ENCODE data around the gene KLRB1. TPM values are rescaled to one million over a fixed set of nuclear protein-coding genes. Genes with fewer than 3 reads are reported as not detected.

KLRB1 gene
- total RNA-seq: 0.20 TPM in 1 of 2 replicates, not detected in the other

- ATAC-seq (ENCODE audit: low read depth) (no peak), DNase-seq (no peak)
- H3K4me1 Mint-ChIP-seq: peaks cover 2% of the 10 kb centered on the region
- H3K36me3 Mint-ChIP-seq (ENCODE audit: low read depth): no peaks in the 10 kb centered on the region
- no peak within 1 kb of the TSS for H3K4me3 Mint-ChIP-seq
- no peaks in the 10 kb centered on the region for H3K27me3 Mint-ChIP-seq
- no peaks in the 10 kb centered on the region for H3K9me3 Mint-ChIP-seq
- CTCF ChIA-PET: no interaction called here
- intact Hi-C loops (cut with micrococcal nuclease): no loop called here
- no peak within 1 kb of the TSS for H3K27ac Mint-ChIP-seq
- POLR2A ChIA-PET: no interaction called here
- no peak for TF ChIP-seq CTCF (IDR thresholded peaks at IDR 0.05)
Observed at GRCh38 chr12:9607716-9608115, at the start of gene KLRB1. TSS of gene KLRB1 (minus strand) at chr12:9607916. CDS start at chr12:9607839, 77 bp downstream.

GRCh38 chr12:9651265-9651729, 43.6 kb upstream of the KLRB1 start:
- H3K4me1 Mint-ChIP-seq: peaks cover 71% of the 10 kb centered on the region
- peaks cover 65% of the 10 kb centered on the region for H3K36me3 Mint-ChIP-seq (ENCODE audit: low read depth)
- intact Hi-C loops (cut with micrococcal nuclease): no loop called here
- DNase-seq (no peak), ATAC-seq (ENCODE audit: low read depth) (no peak)
- CTCF ChIA-PET: interaction anchor here (0.8 to 1.7 kb wide), 2 partner anchors 18 to 57 kb away, joined by 5 to 7 read pairs; no protein-coding TSS in a partner anchor
- no peak for TF ChIP-seq CTCF (IDR thresholded peaks at IDR 0.05)
- H3K27me3 Mint-ChIP-seq: no peaks in the 10 kb centered on the region
- H3K9me3 Mint-ChIP-seq: peaks cover 8% of the 10 kb centered on the region
- H3K27ac Mint-ChIP-seq: peak overlapping the region; percentile 98
- H3K4me3 Mint-ChIP-seq: peak overlapping the region; percentile 89
- POLR2A ChIA-PET: interaction anchor here (0.6 to 16.9 kb wide), 22 partner anchors 8 to 321 kb away, joined by 3 to 833 read pairs (median 9); partner anchors contain the start of genes CLEC2D and CLECL1

GRCh38 chr12:9650151-9650576, 42.4 kb upstream of the KLRB1 start:
- Mint-ChIP-seq H3K9me3 (peaks cover 11% of the 10 kb centered on the region), H3K4me1 (peaks cover 68% of the 10 kb centered on the region), H3K27me3 (no peaks in the 10 kb centered on the region), H3K4me3 (peak overlapping the region; percentile 89), H3K27ac (peak overlapping the region; percentile 98), H3K36me3 (ENCODE audit: low read depth) (peaks cover 57% of the 10 kb centered on the region)
- intact Hi-C loops (cut with micrococcal nuclease): no loop called here
- DNase-seq (no peak), ATAC-seq (ENCODE audit: low read depth) (no peak)
- ChIA-PET POLR2A (interaction anchor here (0.6 to 16.9 kb wide), 25 partner anchors 10 to 282 kb away, joined by 3 to 833 read pairs (median 12); partner anchors contain the start of genes CD69, CLEC2D and CLECL1), CTCF (interaction anchor here (0.7 to 1.7 kb wide), 3 partner anchors 16 to 58 kb away, joined by 3 to 7 read pairs (median 5); no protein-coding TSS in a partner anchor)
- TF ChIP-seq CTCF (IDR thresholded peaks at IDR 0.05): no peak

- intact Hi-C loops (cut with micrococcal nuclease): loop anchor here (5.0 kb wide), 2 partner anchors 33 to 218 kb away; partner anchors contain the start of gene CLEC2B
- H3K4me3 Mint-ChIP-seq: peak overlapping the region; percentile 89
- CTCF ChIA-PET: no interaction called here
- H3K4me1 Mint-ChIP-seq: peaks cover 68% of the 10 kb centered on the region
- H3K36me3 Mint-ChIP-seq (ENCODE audit: low read depth): peaks cover 51% of the 10 kb centered on the region
- H3K27ac Mint-ChIP-seq: peak overlapping the region; percentile 98
- no peak for TF ChIP-seq CTCF (IDR thresholded peaks at IDR 0.05)
- peaks cover 11% of the 10 kb centered on the region for H3K9me3 Mint-ChIP-seq
- POLR2A ChIA-PET: interaction anchor here (1.0 to 16.9 kb wide), 17 partner anchors 11 to 218 kb away, joined by 3 to 833 read pairs (median 18); partner anchors contain the start of genes CLEC2D and CLECL1
- ATAC-seq (ENCODE audit: low read depth): peak; percentile 15
- peak; percentile 47 for DNase-seq
- H3K27me3 Mint-ChIP-seq: no peaks in the 10 kb centered on the region
Observed at GRCh38 chr12:9649532-9649940, 41.8 kb upstream of the KLRB1 start.
